Erythroblast (primary cell): Measurements from ENCODE around the gene FAM89B.
A peak's percentile ranks its signal among the peaks of the same experiment; 100 is the strongest.

Experiments used
- GATA1 ChIP-seq: IDR thresholded peaks from 2 replicates; pipeline ENCODE4 v1.6.1; 2011; ENCODE audit warnings: low read depth, mild to moderate bottlenecking, control low read depth, low read length, moderate library complexity
- POLR2A ChIP-seq: IDR thresholded peaks from 2 replicates; pipeline ENCODE4 v1.6.1; 2011; ENCODE audit warnings: mild to moderate bottlenecking, low read length

GRCh38 chr11:65576867-65577755 is 4.8 kb downstream of the FAM89B start:
- TF ChIP-seq POLR2A, result peak; percentile 71
- no peak for TF ChIP-seq GATA1
